Measurements from ENCODE around the gene BAZ2A.
"Not testable (repeated sequence)": the region's sequence is repeated elsewhere in the genome, so short reads cannot be mapped to it uniquely, and the experiment has no call there.

The BAZ2A gene

DNA sequence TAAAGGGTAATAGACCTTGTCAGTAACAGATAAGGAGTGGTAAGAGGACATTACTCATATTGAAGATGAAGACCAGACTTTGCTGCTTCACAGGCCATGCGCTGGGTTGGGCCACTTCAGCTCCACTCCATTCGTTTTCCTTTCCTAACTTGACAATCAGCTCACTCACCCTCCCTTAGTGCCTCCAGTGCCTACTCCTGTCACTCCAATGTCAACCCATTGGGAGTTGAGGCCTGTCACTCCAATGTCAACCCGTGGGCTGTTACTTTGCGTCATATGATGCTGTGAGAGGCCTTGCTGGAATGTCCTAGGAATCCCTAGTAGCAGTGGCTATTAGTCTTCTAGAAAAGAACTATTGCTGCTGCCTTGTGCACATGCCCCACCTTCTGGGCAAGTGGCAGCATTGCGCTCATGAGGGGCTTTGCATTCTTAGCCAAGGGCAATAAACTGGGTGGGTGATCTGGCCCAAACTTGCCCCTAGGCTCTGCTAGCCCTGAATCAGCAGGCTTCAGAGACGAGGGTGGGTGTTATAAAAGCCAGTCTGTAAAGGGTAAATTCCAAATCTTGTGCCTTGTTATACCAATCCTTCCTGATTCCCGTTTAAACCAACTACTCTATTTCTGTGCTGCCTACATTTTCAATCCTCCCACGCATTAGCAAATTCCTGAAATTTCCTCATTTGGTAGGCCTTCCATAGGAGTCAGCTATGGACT lies 36.1 kb downstream of the BAZ2A start:
- peak; percentile 52 to 57 for DNase-seq

DNA sequence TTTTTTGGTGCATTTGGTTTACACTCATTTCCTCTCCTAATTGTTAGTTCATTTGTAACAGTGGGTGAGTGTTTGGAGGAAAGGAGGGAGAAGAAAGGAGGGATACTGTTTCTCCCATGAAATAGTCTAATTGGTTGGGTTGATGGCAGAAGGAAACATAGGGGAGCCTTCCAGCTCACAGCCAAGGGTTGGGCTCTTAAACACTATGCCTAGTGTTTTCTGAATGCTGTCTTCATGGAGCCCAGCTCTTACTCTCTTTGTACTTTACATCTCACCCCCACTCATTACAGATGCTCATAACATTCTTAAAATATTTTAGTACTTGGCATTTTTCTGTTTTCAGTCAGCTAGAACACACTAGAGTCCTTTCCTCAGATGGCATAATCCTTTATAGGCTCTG lies 38.2 kb downstream of the BAZ2A start:
- no peak for DNase-seq

DNA sequence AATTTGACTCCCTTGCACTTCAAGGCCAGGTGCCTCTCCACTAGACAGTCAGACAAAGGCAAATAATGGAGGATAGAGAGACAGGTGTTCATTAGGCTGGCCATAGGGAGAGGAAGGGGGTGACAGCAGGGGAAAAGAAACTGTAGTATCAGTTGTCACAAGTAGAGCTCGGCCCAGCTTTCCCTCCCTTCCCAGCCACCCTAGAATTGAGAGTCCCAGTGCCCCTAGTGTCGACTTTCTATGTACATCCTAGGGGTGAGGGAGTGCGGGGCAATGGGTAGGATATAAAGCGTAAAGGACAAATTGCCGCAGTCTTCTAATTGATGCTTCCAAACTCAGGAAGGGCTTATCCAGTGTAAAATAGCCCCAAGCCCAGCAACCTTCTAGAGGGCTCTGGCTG lies 39.0 kb downstream of the BAZ2A start:
- peak; percentile 63 to 78 for DNase-seq

DNA sequence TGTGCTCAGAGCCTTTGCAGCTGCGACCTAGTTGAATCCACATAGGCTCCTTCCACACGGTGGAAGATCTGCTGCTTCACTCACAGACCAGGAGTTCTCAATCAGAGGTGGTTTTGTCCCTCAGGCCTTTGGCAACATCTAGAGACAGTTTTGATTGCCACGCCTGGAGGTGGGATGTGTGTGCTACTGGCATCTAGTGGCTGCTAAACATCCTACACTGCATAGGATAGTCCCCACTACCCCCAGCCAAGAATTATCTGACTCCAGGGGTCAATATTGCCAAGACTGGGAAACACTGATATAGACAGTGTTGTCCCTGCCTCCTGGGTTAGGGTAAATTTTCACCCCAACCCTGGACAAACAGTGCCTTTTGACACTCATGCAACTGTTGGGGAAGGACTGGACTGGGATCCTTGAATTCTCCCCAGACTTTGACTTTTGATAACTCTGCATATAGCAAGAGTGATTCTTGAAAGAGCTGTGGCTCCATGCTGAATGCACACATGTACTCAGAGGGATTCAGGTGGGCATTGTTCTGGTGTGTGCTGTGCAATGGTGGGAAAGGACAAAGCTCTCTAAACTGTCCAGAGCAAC lies 39.8 kb downstream of the BAZ2A start:
- DNase-seq: peak; percentile 29 to 39

DNA sequence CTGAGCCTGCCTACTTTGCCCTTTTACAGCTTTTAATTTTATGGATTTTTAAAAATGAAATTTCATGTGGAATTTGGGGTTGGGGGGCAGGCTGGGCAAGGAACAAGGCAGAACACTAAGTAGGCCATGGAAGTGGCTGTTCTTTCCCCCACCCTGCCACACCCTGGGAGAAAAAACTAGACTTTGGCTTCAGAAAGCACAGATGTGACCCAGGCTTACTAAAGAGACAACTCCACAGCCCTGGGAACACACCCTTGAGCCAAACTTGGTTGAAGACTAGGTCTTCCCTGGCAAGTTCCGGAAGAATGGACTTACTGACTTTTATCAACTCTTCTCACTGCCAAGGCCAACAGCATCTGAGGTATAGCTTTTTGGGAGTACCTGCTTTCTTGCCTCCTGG lies 40.3 kb downstream of the BAZ2A start:
- no peak for DNase-seq

DNA sequence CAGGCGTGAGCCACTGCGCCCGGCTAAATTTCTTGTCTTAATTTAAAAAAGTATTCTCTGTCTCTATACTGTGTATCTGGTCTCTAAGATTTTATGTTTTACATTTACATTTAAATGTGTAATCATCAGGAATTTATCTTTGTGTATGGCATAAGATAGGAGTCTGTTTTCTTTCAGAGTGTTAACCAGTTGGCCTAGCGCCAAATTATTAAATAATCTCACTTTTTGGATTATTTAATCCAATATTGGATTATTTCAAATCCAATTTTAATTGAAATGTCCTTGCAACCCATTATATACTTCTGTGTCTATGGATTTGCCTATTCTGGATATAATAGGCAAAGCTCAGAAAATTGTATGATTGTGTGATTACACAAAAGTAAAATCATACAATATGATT lies 45.0 kb downstream of the BAZ2A start:
- no peak for DNase-seq

DNA sequence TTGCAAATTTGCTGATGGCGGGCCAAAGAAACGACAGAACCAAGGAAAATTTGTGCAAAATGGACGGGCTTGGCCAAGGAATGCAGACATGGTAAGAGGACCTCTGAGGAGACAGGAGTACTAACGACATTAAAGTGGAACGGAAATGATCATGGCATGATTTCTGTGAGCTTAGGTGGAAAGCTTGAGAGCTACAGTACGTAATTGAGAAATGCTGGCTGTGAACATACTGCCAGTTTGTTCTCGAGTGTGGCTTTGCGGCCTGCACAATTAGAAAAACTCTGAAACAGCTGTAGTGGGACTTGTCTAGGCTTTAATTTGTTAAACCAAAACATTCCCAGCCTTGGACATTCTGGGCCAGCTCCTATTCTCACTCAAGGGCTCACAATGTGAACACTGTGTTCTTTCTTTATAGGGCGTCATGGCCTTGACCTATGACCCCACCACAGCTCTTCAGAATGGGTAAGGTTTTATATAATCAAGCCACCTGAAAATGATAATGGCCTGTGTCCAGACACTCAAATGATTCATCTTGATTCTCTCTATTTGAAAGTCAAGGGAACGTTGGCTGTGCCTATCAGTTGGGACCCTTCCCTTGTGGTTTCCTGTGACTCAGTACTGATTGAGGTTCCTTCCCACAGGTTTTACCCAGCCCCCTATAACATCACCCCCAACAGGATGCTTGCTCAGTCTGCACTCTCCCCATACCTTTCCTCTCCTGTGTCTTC lies 48.5 kb downstream of the BAZ2A start:
- no peak for DNase-seq

DNA sequence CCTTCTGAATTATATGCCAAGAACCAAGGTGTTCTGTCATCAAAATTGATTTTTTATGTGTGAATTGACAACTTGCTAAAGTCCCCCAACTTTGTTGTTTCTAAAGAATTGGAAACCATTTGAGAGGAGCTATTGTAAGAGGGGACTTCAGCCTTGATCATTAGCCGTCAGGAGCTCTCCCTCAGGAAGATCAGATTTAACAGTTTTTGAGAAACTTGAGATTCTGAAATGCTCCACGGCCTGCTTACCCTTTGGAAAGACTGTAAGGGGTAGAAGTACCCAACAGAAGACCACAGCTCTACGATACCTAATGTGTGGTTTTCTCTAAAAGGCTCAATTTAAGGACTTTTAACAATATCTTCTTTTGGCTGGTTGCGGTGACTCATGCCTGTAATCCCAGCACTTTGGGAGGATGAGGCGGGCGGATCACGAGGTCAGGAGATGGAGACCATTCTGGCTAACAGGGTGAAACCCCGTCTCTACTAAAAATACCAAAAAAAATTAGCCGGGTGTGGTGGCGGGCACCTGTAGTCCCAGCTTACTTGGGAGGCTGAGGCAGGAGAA lies 51.1 kb downstream of the BAZ2A start:
- DNase-seq: no peak

DNA sequence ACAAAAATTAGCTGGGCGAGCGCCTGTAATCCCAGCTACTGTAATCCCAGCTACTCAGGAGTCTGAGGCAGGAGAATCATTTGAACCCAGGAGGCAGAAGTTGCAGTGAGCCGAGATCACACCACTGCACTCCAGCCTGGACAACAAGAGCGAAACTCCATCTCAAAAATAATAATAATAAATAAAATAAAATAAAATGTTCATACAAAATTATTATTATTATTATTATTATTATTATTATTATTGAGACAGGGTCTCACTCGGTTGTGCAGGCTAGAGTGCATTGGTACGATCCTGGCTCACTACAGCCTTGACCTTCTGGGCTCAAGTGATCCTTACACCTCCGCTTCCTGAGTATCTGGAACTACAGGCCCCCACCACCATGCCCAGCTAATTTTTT lies 52.9 kb downstream of the BAZ2A start:
- DNase-seq: not testable (repeated sequence)

DNA sequence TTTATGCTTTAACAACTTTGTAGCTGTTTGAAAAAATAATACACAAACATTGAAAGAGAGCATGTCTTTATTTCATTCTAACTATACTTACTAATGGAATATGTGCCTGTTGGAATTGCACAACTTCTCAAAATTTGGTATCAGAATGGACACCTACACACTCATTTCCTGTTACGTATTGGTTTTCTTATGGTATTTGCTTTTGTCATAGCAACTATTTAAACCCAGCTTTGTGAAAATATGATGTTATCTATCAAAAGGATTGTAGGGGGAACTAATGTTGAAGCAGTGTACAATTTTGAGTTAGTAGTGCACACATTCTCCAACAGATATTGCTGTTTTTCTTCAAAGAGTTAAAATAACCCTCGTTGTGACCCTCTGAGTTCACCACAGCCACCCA lies 55.9 kb downstream of the BAZ2A start:
- DNase-seq: no peak

DNA sequence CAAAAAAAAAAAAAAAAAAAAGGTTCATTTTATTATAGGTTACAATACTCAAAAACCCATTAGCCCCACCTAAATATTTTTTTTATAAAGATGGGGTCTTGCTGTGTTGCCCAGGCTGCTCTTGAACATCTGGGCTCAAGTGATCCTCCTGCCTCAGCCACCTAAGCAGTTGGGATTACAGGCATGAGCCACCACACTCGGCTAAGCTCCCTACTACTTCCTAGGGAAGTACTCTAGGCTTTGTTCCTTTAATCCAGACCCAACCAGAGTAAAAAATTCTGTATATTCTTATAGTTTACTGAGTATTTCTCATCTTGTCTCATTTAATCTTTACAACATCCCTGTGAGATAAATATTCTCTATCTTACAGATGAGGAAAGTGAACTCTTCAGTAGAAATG lies 57.8 kb downstream of the BAZ2A start:
- DNase-seq: no peak

DNA sequence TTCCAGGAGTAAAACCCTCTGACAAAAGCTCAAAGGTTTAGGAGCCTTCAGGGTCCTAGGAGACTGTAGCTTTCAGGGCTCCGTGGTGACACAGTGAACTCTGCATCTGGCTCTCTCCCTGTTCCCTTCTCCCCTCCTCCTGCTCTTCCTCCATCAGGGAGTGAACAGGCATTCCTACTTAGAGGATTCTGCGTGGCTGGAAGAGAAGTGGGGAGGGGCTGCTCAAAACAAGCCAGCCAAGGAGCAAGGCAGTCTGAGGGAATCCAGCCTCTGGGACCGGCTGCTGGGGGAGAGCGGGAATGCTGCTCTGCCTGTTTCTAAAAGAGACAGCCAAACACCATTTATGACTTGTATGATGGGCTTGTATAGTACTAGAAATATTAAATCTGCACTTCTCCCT lies 59.0 kb downstream of the BAZ2A start:
- DNase-seq: no peak

DNA sequence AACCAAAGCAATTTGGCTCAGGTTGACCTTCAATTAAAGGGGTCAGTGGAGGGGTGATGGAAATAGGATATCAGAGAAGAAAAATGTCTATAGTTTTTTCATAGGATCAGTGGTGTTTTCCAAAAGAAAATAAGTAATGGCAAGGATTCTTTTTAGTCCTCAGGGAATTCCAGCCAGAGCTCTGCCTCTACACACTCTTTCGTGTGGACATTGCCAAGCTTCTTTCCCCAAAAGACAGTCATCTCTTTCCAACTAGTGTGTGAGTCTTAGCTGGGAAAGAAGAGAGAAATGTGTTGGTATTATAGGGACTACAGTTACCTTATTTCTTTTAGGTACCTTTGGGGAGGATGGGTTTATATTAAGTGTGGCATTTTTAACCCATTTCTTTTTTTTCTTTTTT lies 62.0 kb downstream of the BAZ2A start:
- DNase-seq: no peak

DNA sequence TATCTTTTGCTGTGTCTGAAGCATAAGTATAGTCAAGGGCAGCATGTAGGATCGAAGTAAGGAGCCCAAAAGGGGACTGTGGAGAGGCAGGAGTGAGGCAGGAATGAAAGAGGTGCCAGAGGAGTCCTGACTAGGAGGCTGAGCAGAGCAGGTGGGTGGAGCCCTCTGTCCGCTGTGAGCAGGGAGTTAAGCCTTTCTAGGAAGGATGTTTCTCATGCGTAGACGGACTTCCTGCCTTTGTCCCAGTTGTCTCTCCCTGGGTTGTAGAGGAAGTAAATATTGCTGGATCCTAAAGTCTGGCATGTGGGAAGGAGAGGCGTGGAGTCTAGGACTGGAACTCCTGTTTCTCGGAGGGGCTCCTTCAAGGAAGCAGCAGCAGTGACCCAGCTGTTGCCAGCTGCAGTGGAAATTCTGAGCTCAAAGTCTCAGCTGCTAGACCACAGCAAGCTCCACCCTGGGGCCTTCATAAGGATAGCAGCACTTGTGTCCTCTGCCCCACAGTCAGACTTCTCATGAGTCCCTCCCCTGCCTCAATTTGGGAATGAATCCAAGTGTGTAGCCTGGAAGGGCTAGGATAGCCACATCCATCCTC lies 64.5 kb downstream of the BAZ2A start:
- peak; percentile 21 to 48 for DNase-seq

DNA sequence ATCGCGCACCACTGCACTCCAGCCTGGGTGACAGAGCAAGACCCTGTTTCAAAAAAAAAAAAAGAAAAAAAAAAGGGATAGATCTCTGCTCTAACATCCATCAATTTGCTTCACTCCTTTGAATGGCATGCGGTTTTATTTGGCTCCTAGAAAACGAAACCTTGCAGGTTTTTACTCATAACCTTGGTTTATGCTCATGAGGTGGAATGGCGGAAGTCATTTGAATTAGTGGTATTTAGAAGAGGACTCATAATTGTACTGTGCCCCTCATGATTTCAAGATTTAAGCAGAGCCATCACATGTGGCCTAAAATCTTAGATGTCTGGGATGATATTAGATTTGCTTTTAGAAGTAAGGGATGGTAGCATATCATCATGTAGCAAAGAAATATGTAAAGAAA lies 79.1 kb downstream of the BAZ2A start:
- DNase-seq: no peak

DNA sequence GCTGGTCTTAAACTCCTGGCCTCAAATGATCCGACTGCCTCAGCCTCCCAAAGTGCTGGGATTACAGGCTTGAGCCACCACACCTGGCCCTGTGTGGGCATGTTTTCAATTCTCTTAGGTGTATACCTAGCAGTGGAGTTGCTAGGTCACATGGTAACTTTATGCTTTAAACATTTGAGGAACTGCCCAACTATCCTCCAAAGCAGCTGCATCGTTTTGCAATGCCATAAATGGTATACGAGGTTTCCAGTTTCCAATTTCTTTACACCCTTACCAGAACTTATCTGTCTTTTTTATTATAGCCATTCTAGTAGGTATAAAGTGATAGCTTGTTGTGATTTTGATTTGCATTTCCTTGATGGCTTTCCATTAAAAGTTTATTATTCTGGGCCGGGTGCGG lies 83.4 kb downstream of the BAZ2A start:
- no peak for DNase-seq
